ENCODE measurements around the gene AIP. TPM values are rescaled to one million over a fixed set of nuclear protein-coding genes. Genes with fewer than 3 reads are reported as not detected.

The AIP gene
- total and polyA plus RNA-seq, 9 of the 15 experiments (the other 6 are each of a cell fraction or from before 2014, with no cell fraction given), result 5.2 to 92.5 (median 52.7) TPM

DNA sequence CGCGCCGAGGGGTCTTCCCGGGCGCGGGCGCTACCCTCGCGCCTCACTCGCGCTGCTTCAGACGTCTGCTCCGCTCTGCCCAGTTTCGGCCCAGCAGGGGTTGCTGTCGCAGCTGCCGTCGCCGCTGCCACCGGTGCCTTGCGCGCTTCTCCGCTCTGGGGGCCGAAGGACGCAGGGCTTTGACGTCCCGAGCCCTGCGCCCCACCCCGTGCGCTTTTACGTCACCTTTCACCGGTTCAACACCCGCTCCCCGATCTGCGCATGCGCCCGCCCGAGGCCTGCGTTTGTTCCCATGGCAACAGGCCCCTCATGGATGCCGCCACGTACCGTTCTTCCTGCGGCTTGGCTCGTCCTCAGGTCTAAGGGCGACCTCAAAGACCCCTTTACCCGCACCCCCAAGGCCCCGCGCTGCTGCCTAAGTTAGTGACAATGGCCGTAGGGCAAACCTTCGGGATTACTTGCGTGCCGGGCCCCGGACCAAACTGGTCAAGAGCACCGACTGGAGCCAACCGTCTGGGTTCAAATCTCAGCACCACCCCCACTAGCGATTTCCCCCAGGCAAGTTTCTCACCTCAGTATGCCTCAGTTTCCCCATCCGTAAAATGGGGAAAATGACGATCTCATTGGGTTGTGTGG, 25.8 kb downstream of the AIP start (continued):
- TF ChIP-seq, protein P1, sequence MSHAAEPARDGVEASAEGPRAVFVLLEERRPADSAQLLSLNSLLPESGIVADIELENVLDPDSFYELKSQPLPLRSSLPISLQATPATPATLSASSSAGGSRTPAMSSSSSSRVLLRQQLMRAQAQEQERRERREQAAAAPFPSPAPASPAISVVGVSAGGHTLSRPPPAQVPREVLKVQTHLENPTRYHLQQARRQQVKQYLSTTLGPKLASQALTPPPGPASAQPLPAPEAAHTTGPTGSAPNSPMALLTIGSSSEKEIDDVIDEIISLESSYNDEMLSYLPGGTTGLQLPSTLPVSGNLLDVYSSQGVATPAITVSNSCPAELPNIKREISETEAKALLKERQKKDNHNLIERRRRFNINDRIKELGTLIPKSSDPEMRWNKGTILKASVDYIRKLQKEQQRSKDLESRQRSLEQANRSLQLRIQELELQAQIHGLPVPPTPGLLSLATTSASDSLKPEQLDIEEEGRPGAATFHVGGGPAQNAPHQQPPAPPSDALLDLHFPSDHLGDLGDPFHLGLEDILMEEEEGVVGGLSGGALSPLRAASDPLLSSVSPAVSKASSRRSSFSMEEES (CRISPR knock-in tag; IDR thresholded peaks at IDR 0.05), result no peak
- peak; percentile 72 for TF ChIP-seq FOXJ2 (tag; IDR thresholded peaks at IDR 0.05)
- TF ChIP-seq MEF2D (tag; conservative IDR thresholded peaks at IDR 0.05; ENCODE audit: low read depth), result no peak
- no peak for TF ChIP-seq TAL1 (IDR thresholded peaks at IDR 0.05)
- TF ChIP-seq ATF6 (CRISPR knock-in tag; IDR thresholded peaks at IDR 0.05), result peak; percentile 85; the same call in 1 of the 2 replicates
- no peak for TF ChIP-seq ASH1L (IDR thresholded peaks at IDR 0.05; ENCODE audit: borderline replicate concordance, low read depth, partially characterized antibody)
- TF ChIP-seq ERF (CRISPR knock-in tag; IDR thresholded peaks at IDR 0.05), result 0 out of 2 replicates have a peak, but pooled peaks have one; percentile 16
- TF ChIP-seq SMARCC2 (IDR thresholded peaks at IDR 0.05; ENCODE audit: low read depth), result no peak
- TF ChIP-seq, protein P2, sequence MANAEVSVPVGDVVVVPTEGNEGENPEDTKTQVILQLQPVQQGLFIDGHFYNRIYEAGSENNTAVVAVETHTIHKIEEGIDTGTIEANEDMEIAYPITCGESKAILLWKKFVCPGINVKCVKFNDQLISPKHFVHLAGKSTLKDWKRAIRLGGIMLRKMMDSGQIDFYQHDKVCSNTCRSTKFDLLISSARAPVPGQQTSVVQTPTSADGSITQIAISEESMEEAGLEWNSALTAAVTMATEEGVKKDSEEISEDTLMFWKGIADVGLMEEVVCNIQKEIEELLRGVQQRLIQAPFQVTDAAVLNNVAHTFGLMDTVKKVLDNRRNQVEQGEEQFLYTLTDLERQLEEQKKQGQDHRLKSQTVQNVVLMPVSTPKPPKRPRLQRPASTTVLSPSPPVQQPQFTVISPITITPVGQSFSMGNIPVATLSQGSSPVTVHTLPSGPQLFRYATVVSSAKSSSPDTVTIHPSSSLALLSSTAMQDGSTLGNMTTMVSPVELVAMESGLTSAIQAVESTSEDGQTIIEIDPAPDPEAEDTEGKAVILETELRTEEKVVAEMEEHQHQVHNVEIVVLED (CRISPR knock-in tag; IDR thresholded peaks at IDR 0.05), result peak; percentile 86
- TF ChIP-seq BDP1 (IDR thresholded peaks at IDR 0.05; ENCODE audit: insufficient read depth, insufficient read length), result no peak
- no peak for TF ChIP-seq ZNF778 (CRISPR knock-in tag; IDR thresholded peaks at IDR 0.05)
- 0 out of 2 replicates have a peak, but pooled peaks have one; percentile 41 for TF ChIP-seq KLF6 (CRISPR knock-in tag; IDR thresholded peaks at IDR 0.05; ENCODE audit: borderline replicate concordance)
- TF ChIP-seq HINFP (tag; conservative IDR thresholded peaks at IDR 0.05; ENCODE audit: low read depth), result no peak
- TF ChIP-seq SMAD4 (CRISPR knock-in tag; conservative IDR thresholded peaks at IDR 0.05), result no peak
- TF ChIP-seq, protein P3, sequence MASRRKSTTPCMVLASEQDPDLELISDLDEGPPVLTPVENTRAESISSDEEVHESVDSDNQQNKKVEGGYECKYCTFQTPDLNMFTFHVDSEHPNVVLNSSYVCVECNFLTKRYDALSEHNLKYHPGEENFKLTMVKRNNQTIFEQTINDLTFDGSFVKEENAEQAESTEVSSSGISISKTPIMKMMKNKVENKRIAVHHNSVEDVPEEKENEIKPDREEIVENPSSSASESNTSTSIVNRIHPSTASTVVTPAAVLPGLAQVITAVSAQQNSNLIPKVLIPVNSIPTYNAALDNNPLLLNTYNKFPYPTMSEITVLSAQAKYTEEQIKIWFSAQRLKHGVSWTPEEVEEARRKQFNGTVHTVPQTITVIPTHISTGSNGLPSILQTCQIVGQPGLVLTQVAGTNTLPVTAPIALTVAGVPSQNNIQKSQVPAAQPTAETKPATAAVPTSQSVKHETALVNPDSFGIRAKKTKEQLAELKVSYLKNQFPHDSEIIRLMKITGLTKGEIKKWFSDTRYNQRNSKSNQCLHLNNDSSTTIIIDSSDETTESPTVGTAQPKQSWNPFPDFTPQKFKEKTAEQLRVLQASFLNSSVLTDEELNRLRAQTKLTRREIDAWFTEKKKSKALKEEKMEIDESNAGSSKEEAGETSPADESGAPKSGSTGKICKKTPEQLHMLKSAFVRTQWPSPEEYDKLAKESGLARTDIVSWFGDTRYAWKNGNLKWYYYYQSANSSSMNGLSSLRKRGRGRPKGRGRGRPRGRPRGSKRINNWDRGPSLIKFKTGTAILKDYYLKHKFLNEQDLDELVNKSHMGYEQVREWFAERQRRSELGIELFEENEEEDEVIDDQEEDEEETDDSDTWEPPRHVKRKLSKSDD (conservative IDR thresholded peaks at IDR 0.05; ENCODE audit: low read length), result peak; percentile 83; the same call in 1 of the 2 replicates

All from K562 (cell line).